Erythroblast (primary cell): Measurements from ENCODE around the gene CTNNA3.

Experiments used
- GATA1 ChIP-seq: IDR thresholded peaks from 2 replicates; pipeline ENCODE4 v1.6.1; 2011; ENCODE audit warnings: low read depth, mild to moderate bottlenecking, control low read depth, low read length, moderate library complexity
- POLR2A ChIP-seq: IDR thresholded peaks from 2 replicates; pipeline ENCODE4 v1.6.1; 2011; ENCODE audit warnings: mild to moderate bottlenecking, low read length

DNA sequence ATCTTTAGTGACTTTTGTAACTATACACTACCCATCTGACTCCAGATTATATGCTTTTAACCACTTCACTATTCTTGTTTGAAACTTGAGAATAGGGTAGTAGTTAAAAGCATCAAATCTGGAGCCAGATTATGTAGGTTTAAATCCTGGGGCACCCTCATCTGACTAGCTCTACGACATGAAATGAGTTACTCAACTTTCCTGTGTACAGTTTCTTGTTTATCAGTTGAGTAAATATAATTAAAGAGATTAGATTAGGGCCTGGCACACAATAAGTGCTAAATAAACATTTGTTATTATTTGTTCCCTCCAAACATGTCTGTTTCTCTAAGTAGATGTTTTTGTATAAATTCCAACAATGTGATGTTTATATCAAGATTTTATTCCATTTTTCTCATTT lies 1255.4 kb downstream of the CTNNA3 start:
- TF ChIP-seq POLR2A = no peak
- no peak for TF ChIP-seq GATA1
